Measurements from ENCODE around the gene DBNL.

The DBNL gene

DNA sequence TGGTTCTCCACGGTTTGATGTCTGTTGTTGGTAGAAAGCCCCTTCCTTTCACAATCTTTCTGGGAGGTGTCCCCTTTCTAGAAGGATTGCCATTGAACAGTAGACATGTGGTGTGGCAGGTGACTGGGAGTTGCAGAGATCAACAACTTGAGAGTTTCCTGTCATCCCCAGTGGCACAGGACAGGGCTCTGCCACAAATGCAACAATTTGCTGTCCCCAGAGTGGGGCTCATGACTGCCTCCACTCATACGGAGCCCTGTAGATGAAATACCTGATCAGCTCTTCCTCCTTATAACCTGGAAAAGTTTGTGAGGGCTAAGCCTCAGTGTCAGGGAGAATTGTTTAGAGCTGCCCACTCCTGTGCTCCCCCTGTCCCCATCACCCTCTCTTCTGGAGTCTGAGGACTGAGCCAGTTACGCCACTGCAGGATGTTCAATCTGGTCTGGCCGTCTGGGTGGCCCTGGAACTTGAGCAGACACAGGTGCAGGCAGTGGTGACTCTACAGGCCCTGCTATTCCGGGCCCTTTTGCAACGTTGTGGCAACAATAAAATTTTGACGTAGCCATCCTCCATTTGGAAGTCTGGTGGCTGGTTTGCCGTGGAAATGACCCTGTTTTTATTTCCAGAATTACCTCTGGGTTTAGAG is 6.5 kb downstream of the DBNL start:
- Histone ChIP-seq H3K9me3 (no peaks in the 10 kb centered on the region), H3K4me1 (no peaks in the 10 kb centered on the region), H3K36me3 (replicated peaks) (peaks cover 71% of the 10 kb centered on the region), H3K27me3 (ENCODE audit: low read depth) (no peaks in the 10 kb centered on the region), H3K4me3 (no peak overlapping the region)
- DNase-seq (ENCODE audit: low spot score in 2 of 2) = no peak
- in situ Hi-C loops (cut with MboI; ENCODE audit: low sequenced_read_pairs) = no loop called here

DNA sequence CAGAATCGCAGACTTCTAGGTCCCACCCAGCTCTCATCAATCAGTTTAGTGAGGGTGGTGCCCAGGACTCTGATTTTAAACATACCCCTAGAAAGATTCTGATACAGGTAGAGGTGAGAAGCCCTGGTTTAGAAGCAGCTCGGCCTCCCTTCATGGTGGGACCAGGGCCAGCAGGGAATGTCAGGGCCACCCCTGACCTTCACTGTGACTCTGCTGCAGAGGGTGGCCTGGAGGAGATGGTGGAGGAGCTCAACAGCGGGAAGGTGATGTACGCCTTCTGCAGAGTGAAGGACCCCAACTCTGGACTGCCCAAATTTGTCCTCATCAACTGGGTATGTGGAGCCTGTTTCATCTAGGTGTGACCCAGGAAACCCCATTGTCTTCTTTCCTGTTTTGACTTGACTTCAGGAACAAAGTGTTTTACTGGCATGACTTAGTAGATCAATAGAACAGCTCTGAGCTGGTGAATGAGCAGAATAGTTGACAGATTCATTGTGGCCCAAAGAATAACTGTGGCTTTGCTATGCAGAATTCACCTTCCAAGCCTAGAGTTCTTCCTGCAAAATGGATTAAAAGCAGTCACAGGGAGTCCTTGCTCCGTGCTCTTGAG is 7.2 kb downstream of the DBNL start:
- no peaks in the 10 kb centered on the region for H3K27me3 ChIP-seq (ENCODE audit: low read depth)

DNA sequence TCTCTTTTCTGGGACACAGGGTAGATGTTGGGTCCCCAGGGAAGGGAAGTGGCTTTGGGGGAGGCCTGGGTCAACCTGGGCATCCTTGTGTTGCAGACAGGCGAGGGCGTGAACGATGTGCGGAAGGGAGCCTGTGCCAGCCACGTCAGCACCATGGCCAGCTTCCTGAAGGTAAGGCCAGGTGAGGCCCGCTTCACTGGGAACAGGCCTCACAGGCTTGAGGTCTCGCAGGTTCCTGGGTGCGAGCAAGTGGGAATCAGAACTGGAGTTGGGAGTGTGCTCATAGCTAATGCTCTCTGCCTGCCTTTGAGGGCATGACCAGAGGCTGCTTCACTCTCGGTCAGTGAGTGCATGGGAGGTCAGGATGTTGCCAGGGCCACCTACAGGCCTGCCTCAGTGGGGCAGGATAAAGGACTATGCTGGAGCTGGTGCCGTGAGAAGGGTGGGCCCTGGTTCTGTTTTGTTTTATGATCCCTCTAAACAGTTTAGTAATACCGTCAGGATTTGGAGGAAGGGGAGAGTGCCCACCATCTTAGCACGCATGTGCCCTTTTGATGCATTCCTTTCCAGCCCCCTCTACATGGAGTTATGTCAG is 8.4 kb downstream of the DBNL start:
- Histone ChIP-seq H3K27me3 (ENCODE audit: low read depth) (no peaks in the 10 kb centered on the region), H3K4me1 (no peaks in the 10 kb centered on the region), H3K4me3 (no peak overlapping the region), H3K9me3 (no peaks in the 10 kb centered on the region), H3K36me3 (replicated peaks) (peaks cover 76% of the 10 kb centered on the region)
- in situ Hi-C loops (cut with MboI; ENCODE audit: low sequenced_read_pairs) = no loop called here
- no peak for DNase-seq (ENCODE audit: low spot score in 2 of 2)

More for the DNA sequence above, 7.2 kb downstream of the DBNL start:
- Histone ChIP-seq H3K4me3 (no peak overlapping the region), H3K36me3 (replicated peaks) (peaks cover 70% of the 10 kb centered on the region), H3K4me1 (no peaks in the 10 kb centered on the region), H3K9me3 (no peaks in the 10 kb centered on the region)
- DNase-seq (ENCODE audit: low spot score in 2 of 2) = no peak
- in situ Hi-C loops (cut with MboI; ENCODE audit: low sequenced_read_pairs) = no loop called here

DNA sequence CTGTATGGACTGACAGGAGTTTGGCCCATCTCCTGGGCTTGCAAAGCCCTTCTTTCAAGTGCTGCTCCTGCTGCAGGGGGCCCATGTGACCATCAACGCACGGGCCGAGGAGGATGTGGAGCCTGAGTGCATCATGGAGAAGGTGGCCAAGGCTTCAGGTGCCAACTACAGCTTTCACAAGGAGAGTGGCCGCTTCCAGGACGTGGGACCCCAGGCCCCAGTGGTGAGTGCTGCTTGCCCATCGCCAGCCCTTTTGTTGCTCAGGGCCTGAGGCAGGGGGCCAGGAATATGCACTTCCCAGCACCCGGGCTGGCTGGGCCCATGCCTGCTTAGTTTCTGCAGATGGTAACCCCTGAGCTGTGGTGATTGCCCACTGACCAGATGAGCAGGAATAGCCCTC is 12.2 kb downstream of the DBNL start:
- in situ Hi-C loops (cut with MboI; ENCODE audit: low sequenced_read_pairs) = no loop called here
- Histone ChIP-seq H3K4me3 (no peak overlapping the region), H3K9me3 (no peaks in the 10 kb centered on the region), H3K36me3 (replicated peaks) (peaks cover 87% of the 10 kb centered on the region), H3K4me1 (no peaks in the 10 kb centered on the region), H3K27me3 (ENCODE audit: low read depth) (no peaks in the 10 kb centered on the region)
- no peak for DNase-seq (ENCODE audit: low spot score in 2 of 2)

DNA sequence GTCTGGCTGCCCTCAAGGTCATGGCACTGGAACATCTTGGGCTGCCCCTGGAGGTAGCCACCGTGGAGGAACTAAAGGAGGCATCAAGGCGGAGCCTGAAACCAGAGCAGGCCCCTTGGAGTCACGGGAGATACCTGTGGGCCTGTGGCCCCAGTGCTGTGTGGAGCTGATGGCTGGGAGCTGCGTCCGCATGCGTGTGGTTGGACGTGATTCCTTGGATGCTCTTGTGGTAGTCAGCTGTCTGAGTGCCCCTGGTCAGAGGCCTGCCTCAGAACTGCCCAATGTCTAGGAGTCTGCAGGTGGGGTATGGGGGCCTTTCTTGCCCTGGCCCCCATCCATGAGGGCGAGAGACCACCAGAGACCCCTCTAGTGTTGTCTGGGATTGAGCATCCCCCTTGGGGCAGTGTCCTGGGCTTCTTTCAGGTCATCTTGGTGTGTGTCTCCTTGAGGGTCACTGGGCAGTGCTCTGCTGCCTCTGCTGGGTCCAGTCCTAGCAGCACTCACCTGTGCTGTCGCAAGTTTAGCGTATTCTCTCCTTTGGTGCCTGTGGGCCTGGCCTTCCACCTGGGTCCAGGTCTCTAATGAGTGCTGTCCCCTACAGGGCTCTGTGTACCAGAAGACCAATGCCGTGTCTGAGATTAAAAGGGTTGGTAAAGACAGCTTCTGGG is 12.8 kb downstream of the DBNL start:
- H3K36me3 ChIP-seq (replicated peaks) = peaks cover 87% of the 10 kb centered on the region
- no peaks in the 10 kb centered on the region for H3K9me3 ChIP-seq
- no peaks in the 10 kb centered on the region for H3K4me1 ChIP-seq
- in situ Hi-C loops (cut with MboI; ENCODE audit: low sequenced_read_pairs) = no loop called here
- no peak overlapping the region for H3K4me3 ChIP-seq
- no peaks in the 10 kb centered on the region for H3K27me3 ChIP-seq (ENCODE audit: low read depth)
- DNase-seq (ENCODE audit: low spot score in 2 of 2) = no peak

DNA sequence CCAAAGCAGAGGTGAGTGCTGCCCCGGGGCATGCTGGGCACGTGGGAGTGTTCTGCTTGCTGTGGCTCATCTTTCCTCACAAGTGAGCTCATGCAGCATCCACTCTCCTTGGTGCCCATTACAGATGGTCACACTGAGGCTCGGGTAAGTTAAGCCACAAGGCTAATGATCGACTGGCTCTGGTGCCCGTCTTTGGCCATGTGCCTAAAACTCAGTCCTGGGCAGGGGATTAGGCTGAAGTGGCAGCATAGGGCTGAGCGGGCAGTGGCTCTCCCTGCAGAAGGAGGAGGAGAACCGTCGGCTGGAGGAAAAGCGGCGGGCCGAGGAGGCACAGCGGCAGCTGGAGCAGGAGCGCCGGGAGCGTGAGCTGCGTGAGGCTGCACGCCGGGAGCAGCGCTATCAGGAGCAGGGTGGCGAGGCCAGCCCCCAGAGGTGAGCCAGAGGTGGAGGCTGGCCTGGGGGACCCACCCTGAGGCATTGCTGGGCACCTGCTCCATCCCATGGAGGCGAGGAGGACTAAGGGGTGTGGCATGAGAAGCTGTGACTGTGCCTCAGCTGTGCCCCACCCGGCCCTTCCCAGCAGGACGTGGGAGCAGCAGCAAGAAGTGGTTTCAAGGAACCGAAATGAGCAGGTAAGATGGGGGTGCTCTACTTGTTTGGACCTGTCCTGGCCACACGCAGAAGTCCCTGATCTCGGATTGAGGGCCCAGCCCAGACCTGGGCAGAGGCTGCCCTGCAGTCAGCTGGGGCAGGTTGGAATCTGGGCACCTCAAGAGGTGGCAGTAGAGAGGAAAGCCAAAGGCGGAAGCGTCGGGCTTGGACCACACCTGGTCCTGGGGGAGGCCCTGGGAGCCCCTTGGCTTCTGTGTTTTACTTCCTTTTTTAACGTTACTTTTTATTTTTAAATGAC is 13.6 kb downstream of the DBNL start:
- Histone ChIP-seq H3K9me3 (no peaks in the 10 kb centered on the region), H3K36me3 (replicated peaks) (peaks cover 80% of the 10 kb centered on the region), H3K4me1 (no peaks in the 10 kb centered on the region), H3K27me3 (ENCODE audit: low read depth) (no peaks in the 10 kb centered on the region), H3K4me3 (no peak overlapping the region)
- in situ Hi-C loops (cut with MboI; ENCODE audit: low sequenced_read_pairs) = no loop called here
- no peak for DNase-seq (ENCODE audit: low spot score in 2 of 2)

DNA sequence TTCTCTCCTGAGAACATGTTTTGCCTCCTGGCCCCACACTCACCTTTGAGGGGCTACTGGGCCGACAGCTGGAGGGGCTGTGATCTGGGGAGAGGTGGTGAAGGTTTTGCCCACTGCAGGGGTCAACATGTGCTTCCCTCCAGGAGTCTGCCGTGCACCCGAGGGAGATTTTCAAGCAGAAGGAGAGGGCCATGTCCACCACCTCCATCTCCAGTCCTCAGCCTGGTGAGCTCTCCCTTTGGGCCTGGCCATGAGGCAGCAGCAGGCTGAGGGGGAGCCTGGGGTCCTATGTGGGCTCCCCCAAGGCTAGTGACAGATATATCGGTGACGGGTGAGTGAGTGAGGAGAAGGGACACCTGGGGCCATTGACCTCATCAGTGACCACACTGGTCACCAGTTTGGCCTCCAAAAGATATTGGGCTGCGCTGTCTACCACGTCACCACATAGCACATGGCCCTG is 14.3 kb downstream of the DBNL start:
- Histone ChIP-seq H3K4me3 (no peak overlapping the region), H3K4me1 (peaks cover 5% of the 10 kb centered on the region), H3K27me3 (ENCODE audit: low read depth) (no peaks in the 10 kb centered on the region), H3K9me3 (no peaks in the 10 kb centered on the region), H3K36me3 (replicated peaks) (peaks cover 76% of the 10 kb centered on the region)
- in situ Hi-C loops (cut with MboI; ENCODE audit: low sequenced_read_pairs) = no loop called here
- no peak for DNase-seq (ENCODE audit: low spot score in 2 of 2)

DNA sequence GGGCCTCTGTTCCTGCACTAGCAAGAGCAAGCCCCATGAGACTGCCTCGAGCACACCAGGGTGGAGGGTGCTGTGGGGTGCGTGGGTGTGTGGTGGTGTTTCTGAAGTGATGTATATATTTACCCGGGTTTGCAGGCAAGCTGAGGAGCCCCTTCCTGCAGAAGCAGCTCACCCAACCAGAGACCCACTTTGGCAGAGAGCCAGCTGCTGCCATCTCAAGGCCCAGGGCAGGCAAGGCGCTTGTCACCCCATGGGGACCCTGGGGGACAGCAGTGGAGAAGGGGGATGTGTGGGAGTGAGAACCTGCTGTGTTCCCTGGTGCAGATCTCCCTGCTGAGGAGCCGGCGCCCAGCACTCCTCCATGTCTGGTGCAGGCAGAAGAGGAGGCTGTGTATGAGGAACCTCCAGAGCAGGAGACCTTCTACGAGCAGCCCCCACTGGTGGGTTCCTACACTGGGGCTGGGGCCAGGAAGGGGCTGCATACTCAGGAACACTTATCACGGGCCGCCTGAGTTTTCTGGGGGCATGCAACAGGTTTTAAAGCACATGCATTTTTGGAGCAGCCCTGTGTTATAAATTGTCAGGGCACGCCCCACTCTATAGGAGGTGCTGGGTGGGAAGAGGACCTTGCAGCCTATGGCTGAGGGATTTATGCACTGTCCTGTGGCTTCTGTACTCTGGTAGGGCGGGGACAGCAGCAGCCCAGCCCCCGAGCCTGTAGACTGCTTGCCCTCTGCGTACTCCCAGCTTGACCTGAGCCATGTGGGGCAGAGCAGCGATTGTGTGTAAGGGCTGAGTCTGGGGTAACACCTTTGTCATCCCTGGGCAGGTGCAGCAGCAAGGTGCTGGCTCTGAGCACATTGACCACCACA is 15.0 kb downstream of the DBNL start:
- no peak for DNase-seq (ENCODE audit: low spot score in 2 of 2)
- in situ Hi-C loops (cut with MboI; ENCODE audit: low sequenced_read_pairs) = no loop called here
- Histone ChIP-seq H3K9me3 (no peaks in the 10 kb centered on the region), H3K36me3 (replicated peaks) (peaks cover 71% of the 10 kb centered on the region), H3K4me3 (no peak overlapping the region), H3K4me1 (peaks cover 10% of the 10 kb centered on the region), H3K27me3 (ENCODE audit: low read depth) (no peaks in the 10 kb centered on the region)

DNA sequence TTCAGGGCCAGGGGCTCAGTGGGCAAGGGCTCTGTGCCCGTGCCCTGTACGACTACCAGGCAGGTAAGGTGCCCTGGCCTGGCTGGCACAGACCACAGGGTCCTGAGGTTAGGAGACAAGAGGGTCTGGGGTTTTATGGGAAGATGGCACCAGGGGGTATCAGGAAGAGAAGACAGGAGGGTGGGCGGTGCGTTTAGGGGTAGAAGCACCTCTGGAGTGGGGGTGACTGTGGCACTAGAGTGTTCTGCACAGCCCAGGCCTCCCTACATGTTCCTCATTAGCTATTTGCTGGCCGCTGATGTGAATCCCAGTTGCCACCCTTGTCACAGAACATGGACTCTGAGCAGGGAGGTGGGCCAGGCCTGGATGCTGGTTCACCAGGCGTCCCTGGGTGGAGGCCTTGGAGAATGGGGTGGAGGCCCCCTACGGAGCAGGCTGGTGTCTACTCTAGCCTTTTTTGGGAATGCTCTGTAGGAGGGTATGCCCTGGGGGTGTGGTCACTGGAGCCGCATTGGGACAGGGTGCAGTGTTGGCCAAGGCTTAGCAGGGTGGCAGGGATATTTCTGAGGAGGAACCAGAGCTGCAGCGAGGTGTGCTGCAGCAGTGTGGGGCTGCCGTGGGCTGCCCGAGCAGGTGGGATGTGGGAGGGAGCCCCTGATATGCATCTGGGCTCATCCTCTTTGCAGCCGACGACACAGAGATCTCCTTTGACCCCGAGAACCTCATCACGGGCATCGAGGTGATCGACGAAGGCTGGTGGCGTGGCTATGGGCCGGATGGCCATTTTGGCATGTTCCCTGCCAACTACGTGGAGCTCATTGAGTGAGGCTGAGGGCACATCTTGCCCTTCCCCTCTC is 15.8 kb downstream of the DBNL start:
- Histone ChIP-seq H3K4me1 (peaks cover 10% of the 10 kb centered on the region), H3K9me3 (no peaks in the 10 kb centered on the region), H3K4me3 (no peak overlapping the region), H3K27me3 (ENCODE audit: low read depth) (no peaks in the 10 kb centered on the region), H3K36me3 (replicated peaks) (peaks cover 62% of the 10 kb centered on the region)
- in situ Hi-C loops (cut with MboI; ENCODE audit: low sequenced_read_pairs) = no loop called here
- DNase-seq (ENCODE audit: low spot score in 2 of 2) = no peak

DNA sequence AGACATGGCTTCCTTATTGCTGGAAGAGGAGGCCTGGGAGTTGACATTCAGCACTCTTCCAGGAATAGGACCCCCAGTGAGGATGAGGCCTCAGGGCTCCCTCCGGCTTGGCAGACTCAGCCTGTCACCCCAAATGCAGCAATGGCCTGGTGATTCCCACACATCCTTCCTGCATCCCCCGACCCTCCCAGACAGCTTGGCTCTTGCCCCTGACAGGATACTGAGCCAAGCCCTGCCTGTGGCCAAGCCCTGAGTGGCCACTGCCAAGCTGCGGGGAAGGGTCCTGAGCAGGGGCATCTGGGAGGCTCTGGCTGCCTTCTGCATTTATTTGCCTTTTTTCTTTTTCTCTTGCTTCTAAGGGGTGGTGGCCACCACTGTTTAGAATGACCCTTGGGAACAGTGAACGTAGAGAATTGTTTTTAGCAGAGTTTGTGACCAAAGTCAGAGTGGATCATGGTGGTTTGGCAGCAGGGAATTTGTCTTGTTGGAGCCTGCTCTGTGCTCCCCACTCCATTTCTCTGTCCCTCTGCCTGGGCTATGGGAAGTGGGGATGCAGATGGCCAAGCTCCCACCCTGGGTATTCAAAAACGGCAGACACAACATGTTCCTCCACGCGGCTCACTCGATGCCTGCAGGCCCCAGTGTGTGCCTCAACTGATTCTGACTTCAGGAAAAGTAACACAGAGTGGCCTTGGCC is 16.6 kb downstream of the DBNL start:
- peaks cover 10% of the 10 kb centered on the region for H3K4me1 ChIP-seq
- in situ Hi-C loops (cut with MboI; ENCODE audit: low sequenced_read_pairs) = no loop called here
- no peak for DNase-seq (ENCODE audit: low spot score in 2 of 2)
- H3K9me3 ChIP-seq = no peaks in the 10 kb centered on the region
- no peak overlapping the region for H3K4me3 ChIP-seq
- no peaks in the 10 kb centered on the region for H3K27me3 ChIP-seq (ENCODE audit: low read depth)
- peaks cover 56% of the 10 kb centered on the region for H3K36me3 ChIP-seq (replicated peaks)

DNA sequence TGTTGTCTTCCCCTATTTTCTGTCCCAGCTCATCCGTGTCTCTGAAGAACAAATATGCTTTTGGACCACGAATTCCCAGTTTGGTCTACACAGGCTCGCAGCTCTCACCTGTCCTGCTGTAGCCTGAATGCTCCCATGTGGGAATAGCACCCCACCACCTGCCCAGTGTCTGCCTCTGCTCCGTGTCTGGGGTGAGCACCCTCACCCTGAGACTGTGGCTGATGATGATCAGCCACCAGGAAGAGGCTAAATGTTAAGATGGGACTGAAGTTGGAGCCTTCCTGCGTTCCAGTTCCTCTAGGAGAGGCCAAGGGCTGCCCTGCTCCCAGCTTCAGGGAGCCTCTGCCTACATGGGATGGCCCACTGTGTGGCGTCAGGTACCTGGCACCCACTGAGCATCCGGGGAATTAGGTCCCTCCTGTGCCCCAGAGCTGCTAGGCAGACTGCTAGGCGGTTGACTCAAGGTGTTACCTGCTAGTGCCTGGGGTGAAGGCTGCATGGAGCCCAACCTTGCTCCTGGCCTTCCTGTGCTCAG is 17.2 kb downstream of the DBNL start:
- H3K9me3 ChIP-seq = no peaks in the 10 kb centered on the region
- in situ Hi-C loops (cut with MboI; ENCODE audit: low sequenced_read_pairs) = no loop called here
- no peak for DNase-seq (ENCODE audit: low spot score in 2 of 2)
- H3K4me3 ChIP-seq = no peak overlapping the region
- H3K4me1 ChIP-seq = peaks cover 10% of the 10 kb centered on the region
- H3K36me3 ChIP-seq (replicated peaks) = peaks cover 53% of the 10 kb centered on the region
- no peaks in the 10 kb centered on the region for H3K27me3 ChIP-seq (ENCODE audit: low read depth)

Data from HAP-1 (cell line).